ENCODE results near the gene CPB2. TPM values are rescaled to one million over a fixed set of nuclear protein-coding genes. Genes with fewer than 3 reads are reported as not detected.

CPB2 gene
- total RNA-seq, 2 donors from 2014 or later = 0.40 TPM; not detected in 1

DNA sequence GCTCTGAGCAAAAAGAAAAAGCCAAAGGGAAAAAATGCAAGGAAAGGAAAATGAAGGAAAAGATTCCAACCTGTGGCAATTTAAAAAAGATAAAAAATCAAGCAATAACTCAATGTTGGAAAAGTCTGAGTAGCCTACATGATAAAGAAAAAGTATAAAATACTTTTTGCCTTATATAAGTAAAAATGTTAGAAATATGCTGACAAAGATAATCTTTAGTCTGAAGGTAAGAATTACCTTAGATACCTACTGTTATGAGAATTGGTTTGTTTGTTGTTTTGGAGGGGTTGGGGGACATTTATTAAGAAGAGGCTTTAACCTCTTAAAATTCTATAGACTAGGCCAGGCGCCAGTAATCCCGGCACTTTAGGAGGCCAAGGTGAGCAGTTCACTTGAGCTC is 29.7 kb upstream of the CPB2 start:
- H3K9me3 ChIP-seq = no peaks in the 10 kb centered on the region
- TF ChIP-seq, protein P1, sequence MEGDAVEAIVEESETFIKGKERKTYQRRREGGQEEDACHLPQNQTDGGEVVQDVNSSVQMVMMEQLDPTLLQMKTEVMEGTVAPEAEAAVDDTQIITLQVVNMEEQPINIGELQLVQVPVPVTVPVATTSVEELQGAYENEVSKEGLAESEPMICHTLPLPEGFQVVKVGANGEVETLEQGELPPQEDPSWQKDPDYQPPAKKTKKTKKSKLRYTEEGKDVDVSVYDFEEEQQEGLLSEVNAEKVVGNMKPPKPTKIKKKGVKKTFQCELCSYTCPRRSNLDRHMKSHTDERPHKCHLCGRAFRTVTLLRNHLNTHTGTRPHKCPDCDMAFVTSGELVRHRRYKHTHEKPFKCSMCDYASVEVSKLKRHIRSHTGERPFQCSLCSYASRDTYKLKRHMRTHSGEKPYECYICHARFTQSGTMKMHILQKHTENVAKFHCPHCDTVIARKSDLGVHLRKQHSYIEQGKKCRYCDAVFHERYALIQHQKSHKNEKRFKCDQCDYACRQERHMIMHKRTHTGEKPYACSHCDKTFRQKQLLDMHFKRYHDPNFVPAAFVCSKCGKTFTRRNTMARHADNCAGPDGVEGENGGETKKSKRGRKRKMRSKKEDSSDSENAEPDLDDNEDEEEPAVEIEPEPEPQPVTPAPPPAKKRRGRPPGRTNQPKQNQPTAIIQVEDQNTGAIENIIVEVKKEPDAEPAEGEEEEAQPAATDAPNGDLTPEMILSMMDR (IDR thresholded peaks at IDR 0.05) = no peak
- no peak overlapping the region for H3K9ac ChIP-seq (ENCODE audit: low read depth in 2 of 2, low read length in 2 of 2)
- no peaks in the 10 kb centered on the region for H3K4me1 ChIP-seq
- H3K36me3 ChIP-seq = no peaks in the 10 kb centered on the region
- no peak overlapping the region for H3K4me3 ChIP-seq
- no peaks in the 10 kb centered on the region for H3K27me3 ChIP-seq
- intact Hi-C loops (cut with DNase I) = no loop called here
- DNase-seq = no peak
- no peak overlapping the region for H3K27ac ChIP-seq

DNA sequence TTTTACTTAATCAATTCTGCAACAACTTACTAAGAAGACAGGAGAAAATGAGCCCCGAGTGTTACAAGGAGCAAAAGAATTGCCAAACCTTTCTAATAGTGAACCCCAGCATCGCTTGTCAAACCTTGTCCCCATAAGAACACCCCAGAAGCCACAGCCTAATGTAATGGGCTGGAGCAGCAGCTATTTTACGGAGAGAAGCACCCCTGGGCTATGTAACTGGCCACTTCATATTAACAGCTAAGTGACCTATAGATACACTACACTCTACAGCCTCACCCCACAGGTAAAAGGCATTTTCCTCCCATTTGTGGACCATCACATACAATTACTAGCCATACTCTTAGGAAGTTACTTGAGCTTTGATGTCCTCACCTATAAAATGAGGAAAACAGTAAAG is 27.3 kb upstream of the CPB2 start:
- Histone ChIP-seq H3K4me3 (no peak overlapping the region), H3K27ac (no peak overlapping the region), H3K36me3 (no peaks in the 10 kb centered on the region), H3K4me1 (no peaks in the 10 kb centered on the region), H3K9me3 (no peaks in the 10 kb centered on the region), H3K9ac (ENCODE audit: low read depth in 2 of 2, low read length in 2 of 2) (no peak overlapping the region), H3K27me3 (no peaks in the 10 kb centered on the region)
- DNase-seq = no peak
- intact Hi-C loops (cut with DNase I) = no loop called here
- TF ChIP-seq, protein P1 (IDR thresholded peaks at IDR 0.05) = no peak

DNA sequence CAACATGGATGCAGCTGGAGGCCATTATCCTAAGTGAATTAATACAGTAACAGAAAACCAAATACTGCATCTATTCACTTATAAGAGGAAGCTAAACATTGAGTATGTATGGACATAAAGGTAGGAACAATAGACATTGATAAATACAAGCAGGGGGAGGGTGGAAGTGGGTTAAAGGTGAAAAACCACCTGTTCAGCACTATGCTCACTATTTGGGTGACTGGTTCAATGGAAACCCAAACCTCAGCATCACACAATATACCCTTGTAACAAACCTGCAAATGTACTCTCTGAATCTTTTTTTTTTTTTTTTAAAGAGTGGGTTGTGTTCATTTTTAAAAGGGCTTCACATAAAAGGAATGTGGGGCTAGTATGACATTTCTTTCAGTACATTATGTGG is 26.9 kb upstream of the CPB2 start:
- no peak for DNase-seq
- no peak overlapping the region for H3K4me3 ChIP-seq
- no peaks in the 10 kb centered on the region for H3K27me3 ChIP-seq
- intact Hi-C loops (cut with DNase I) = no loop called here
- no peak overlapping the region for H3K9ac ChIP-seq (ENCODE audit: low read depth in 2 of 2, low read length in 2 of 2)
- no peaks in the 10 kb centered on the region for H3K36me3 ChIP-seq
- TF ChIP-seq, protein P1 (IDR thresholded peaks at IDR 0.05) = no peak
- H3K9me3 ChIP-seq = no peaks in the 10 kb centered on the region
- no peak overlapping the region for H3K27ac ChIP-seq
- H3K4me1 ChIP-seq = no peaks in the 10 kb centered on the region

DNA sequence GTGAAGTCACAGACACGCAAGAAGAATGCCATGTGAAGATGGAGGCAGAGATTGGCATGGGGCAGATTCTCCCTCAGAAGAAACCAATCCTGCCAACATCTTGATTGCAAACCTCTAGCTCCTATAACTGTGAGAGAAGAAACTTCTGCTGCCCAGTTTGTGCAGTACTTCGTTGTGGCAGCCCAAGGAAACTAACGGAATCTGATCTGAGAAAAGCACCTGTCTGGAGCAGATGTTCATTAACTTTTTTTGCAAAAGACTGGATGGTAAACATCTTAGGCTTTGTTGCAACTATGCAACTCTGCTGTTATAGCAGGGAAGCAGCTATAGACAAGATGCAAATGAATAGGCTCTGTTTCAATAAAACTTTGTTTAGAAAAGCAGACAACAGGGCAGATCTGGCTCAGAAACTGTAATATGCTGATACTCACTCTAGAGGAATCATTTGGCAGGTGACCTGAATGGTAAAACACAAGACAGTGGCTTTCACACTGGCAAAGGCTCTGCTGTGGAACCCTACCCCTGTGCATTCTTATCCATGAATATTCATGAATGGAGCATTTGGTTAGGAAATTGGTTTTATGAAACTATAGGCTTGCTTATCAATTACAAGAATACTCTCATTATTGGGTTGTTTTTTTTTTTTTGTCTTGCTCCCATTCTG is 25.3 kb upstream of the CPB2 start:
- Histone ChIP-seq H3K4me1 (no peaks in the 10 kb centered on the region), H3K27me3 (no peaks in the 10 kb centered on the region), H3K4me3 (no peak overlapping the region), H3K9me3 (no peaks in the 10 kb centered on the region), H3K9ac (ENCODE audit: low read depth in 2 of 2, low read length in 2 of 2) (no peak overlapping the region), H3K27ac (no peak overlapping the region), H3K36me3 (no peaks in the 10 kb centered on the region)
- no peak for DNase-seq
- TF ChIP-seq, protein P1 (IDR thresholded peaks at IDR 0.05) = no peak
- intact Hi-C loops (cut with DNase I) = no loop called here

DNA sequence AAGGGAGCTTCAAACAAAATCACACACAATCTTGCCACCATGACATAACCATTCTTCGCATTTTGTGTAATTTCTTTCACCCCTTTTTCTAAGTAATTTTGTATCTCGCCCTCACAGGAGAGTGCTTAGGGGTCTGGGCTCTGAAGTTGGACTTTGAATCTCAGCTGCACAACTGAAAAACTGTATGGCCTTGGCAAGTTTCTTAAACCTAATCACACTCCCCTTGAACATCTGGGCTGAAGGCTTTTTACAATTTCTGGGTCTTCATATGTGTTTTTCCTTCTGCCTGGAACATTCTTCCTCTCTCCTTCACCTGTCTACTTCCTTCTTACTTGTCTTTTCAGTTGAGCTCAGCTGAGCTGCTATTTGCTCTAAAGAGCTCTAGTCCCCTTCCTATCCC is 24.3 kb upstream of the CPB2 start:
- Histone ChIP-seq H3K9ac (ENCODE audit: low read depth in 2 of 2, low read length in 2 of 2) (no peak overlapping the region), H3K27ac (no peak overlapping the region), H3K4me3 (no peak overlapping the region), H3K4me1 (no peaks in the 10 kb centered on the region), H3K9me3 (no peaks in the 10 kb centered on the region), H3K27me3 (no peaks in the 10 kb centered on the region), H3K36me3 (no peaks in the 10 kb centered on the region)
- no peak for DNase-seq
- TF ChIP-seq, protein P1 (IDR thresholded peaks at IDR 0.05) = no peak
- intact Hi-C loops (cut with DNase I) = no loop called here
